H1 (cell line): ENCODE measurements around the gene TRPV2. TPM values are rescaled to one million over a fixed set of nuclear protein-coding genes. Genes with fewer than 3 reads are reported as not detected.

ENCODE experiments used
- CTCF ChIA-PET: fragments of 300-600 bp; sonication (Branson Sonifier 250); formaldehyde crosslinking; loops from one replicate; lab custom pipeline; 2021; ENCODE audit not compliant: partially characterized antibody; lab: Charles Lee
- POLR2A ChIA-PET: fragments of 300-600 bp; sonication (Branson Sonifier 250); formaldehyde crosslinking; loops from one replicate; lab custom pipeline; 2021; ENCODE audit warnings: inconsistent platforms; ENCODE audit not compliant: partially characterized antibody; lab: Charles Lee
- DNase-seq, 2 experiments: peaks; one replicate each; pipeline versions ENCODE4 v3.0.0 to v3.0.0-alpha.2; 2010 to 2022; ENCODE audit warnings: low spot score in 2 of 2, low read depth in 1 of 2, mixed read lengths in 1 of 2
- FAIRE-seq: peaks from 2 replicates; lab custom pipeline; 2011; peaks lifted over from hg19 to GRCh38; lab: Jason Lieb, UNC
- H2AFZ ChIP-seq: 2 replicates; pipeline ENCODE4 v1.8.1; 2012; ENCODE audit warnings: low read length, inconsistent platforms
- H2AK5ac ChIP-seq: 2 replicates; pipeline ENCODE4 v1.6.1; 2013; ENCODE audit warnings: low read depth, low read length
- H2BK120ac ChIP-seq: replicated peaks from 2 replicates; pipeline ENCODE3; 2013; ENCODE audit warnings: low read depth, low read length, inconsistent platforms
- H2BK12ac ChIP-seq: 2 replicates; pipeline ENCODE4 v1.6.1; 2013; ENCODE audit warnings: low read depth, low read length
- H2BK15ac ChIP-seq: 2 replicates; pipeline ENCODE4 v1.6.1; 2013; ENCODE audit warnings: low read length
- H2BK20ac ChIP-seq: 2 replicates; pipeline ENCODE4 v1.6.1; 2013; ENCODE audit warnings: low read length
- H2BK5ac ChIP-seq: 2 replicates; pipeline ENCODE4 v1.6.1; 2013; ENCODE audit warnings: low read depth, low read length
- H3K14ac ChIP-seq: 2 replicates; pipeline ENCODE4 v1.6.1; 2013; ENCODE audit warnings: inconsistent platforms; ENCODE audit not compliant: insufficient read length
- H3K18ac ChIP-seq: 2 replicates; pipeline ENCODE4 v1.6.1; 2013; ENCODE audit warnings: low read length; ENCODE audit errors: extremely low read depth
- H3K23ac ChIP-seq: 2 replicates; pipeline ENCODE4 v1.6.1; 2013; ENCODE audit warnings: inconsistent platforms; ENCODE audit not compliant: insufficient read length
- H3K23me2 ChIP-seq: 2 replicates; pipeline ENCODE4 v1.6.1; 2013; ENCODE audit warnings: low read depth, low read length
- H3K27ac ChIP-seq: 2 replicates; pipeline ENCODE4 v1.6.1; 2011; ENCODE audit warnings: low read depth, low read length, inconsistent platforms
- H3K27me3 ChIP-seq, 4 experiments: replicated peaks in 1 of 4; 1 replicate in 1 of 4; 2 replicates in 3 of 4; pipeline versions ENCODE4 v1.6.1 to v1.8.1; 2011 to 2013; ENCODE audit warnings: low read length in 3 of 4, mild to moderate bottlenecking in 3 of 4, inconsistent platforms in 2 of 4, mixed read lengths in 2 of 4, moderate library complexity in 1 of 4; ENCODE audit not compliant: control insufficient read depth in 3 of 4, insufficient read depth in 3 of 4; ENCODE audit errors: extremely low read depth in 1 of 4
- H3K36me3 ChIP-seq, 4 experiments: 2 replicates each; pipeline versions ENCODE4 v1.6.1 to v1.8.1; 2011 to 2013; ENCODE audit warnings: mild to moderate bottlenecking in 4 of 4, low read length in 3 of 4, moderate library complexity in 2 of 4, control low read depth in 1 of 4, inconsistent platforms in 1 of 4; ENCODE audit not compliant: insufficient read depth in 4 of 4, control insufficient read depth in 2 of 4
- H3K4ac ChIP-seq: replicated peaks from 2 replicates; pipeline ENCODE3; 2013; ENCODE audit warnings: low read length, low read depth, mixed read lengths, inconsistent platforms; ENCODE audit not compliant: insufficient read length
- H3K4me1 ChIP-seq, 4 experiments: replicated peaks in 1 of 4; 1 replicate in 1 of 4; 2 replicates in 3 of 4; pipeline versions ENCODE4 v1.6.1 to v1.8.1; 2011 to 2013; ENCODE audit warnings: low read length in 3 of 4, inconsistent platforms in 2 of 4, mixed read lengths in 1 of 4; ENCODE audit not compliant: insufficient read depth in 4 of 4, control insufficient read depth in 3 of 4
- H3K4me2 ChIP-seq, 2 experiments: 2 replicates each; pipeline versions ENCODE4 v1.6.1 to v1.8.1; 2011 to 2013; ENCODE audit warnings: low read depth in 2 of 2, low read length in 2 of 2, control low read depth in 1 of 2, inconsistent platforms in 1 of 2, mild to moderate bottlenecking in 1 of 2; ENCODE audit not compliant: insufficient read depth in 1 of 2
- H3K4me3 ChIP-seq, 4 experiments: fragments of 200-600, 300-600 bp in 1 of 4; sonication (generic), shearing (Covaris generic), sonication (Bioruptor Twin) in 1 of 4; 2 replicates each; pipeline versions ENCODE4 v1.5.1 to v1.8.1; 2011 to 2016; ENCODE audit warnings: low read length in 4 of 4, low read depth in 3 of 4, control low read depth in 2 of 4, inconsistent platforms in 2 of 4, mild to moderate bottlenecking in 2 of 4, mixed read lengths in 1 of 4, moderate library complexity in 1 of 4; ENCODE audit not compliant: insufficient read depth in 2 of 4; ENCODE audit errors: extremely low read depth in 1 of 4
- H3K56ac ChIP-seq: replicated peaks from 2 replicates; pipeline ENCODE3; 2013; ENCODE audit warnings: low read depth, mild to moderate bottlenecking, mixed read lengths, low read length, inconsistent platforms; ENCODE audit not compliant: insufficient read length
- H3K79me1 ChIP-seq: 2 replicates; pipeline ENCODE4 v1.6.1; 2013; ENCODE audit warnings: low read depth, low read length, control low read depth
- H3K79me2 ChIP-seq, 2 experiments: 2 replicates each; pipeline versions ENCODE4 v1.6.1 to v1.8.1; 2012 to 2013; ENCODE audit warnings: low read length in 2 of 2, mild to moderate bottlenecking in 2 of 2, inconsistent platforms in 1 of 2; ENCODE audit not compliant: insufficient read depth in 2 of 2, control insufficient read depth in 1 of 2
- H3K9ac ChIP-seq, 4 experiments: replicated peaks in 1 of 4; 1 replicate in 1 of 4; 2 replicates in 3 of 4; pipeline versions ENCODE4 v1.6.1 to v1.8.1; 2011 to 2013; ENCODE audit warnings: low read depth in 3 of 4, low read length in 3 of 4, control low read depth in 2 of 4, mild to moderate bottlenecking in 2 of 4, moderate library complexity in 2 of 4, inconsistent platforms in 1 of 4; ENCODE audit errors: extremely low read depth in 1 of 4
- H3K9me3 ChIP-seq, 2 experiments: 2 replicates each; pipeline versions ENCODE4 v1.6.1 to v1.8.1; 2012 to 2013; ENCODE audit warnings: mild to moderate bottlenecking in 2 of 2, moderate library complexity in 2 of 2, control low read depth in 1 of 2, inconsistent platforms in 1 of 2, low read depth in 1 of 2, low read length in 1 of 2, mixed read lengths in 1 of 2; ENCODE audit not compliant: insufficient read depth in 2 of 2
- H4K20me1 ChIP-seq, 2 experiments: replicated peaks in 1 of 2; 2 replicates each; pipeline versions ENCODE3 to v1.8.1; 2011 to 2013; ENCODE audit warnings: inconsistent platforms in 2 of 2, low read length in 2 of 2, mild to moderate bottlenecking in 1 of 2; ENCODE audit not compliant: insufficient read depth in 2 of 2, control insufficient read depth in 1 of 2
- H4K5ac ChIP-seq: 2 replicates; pipeline ENCODE4 v1.6.1; 2013; ENCODE audit warnings: low read length, low read depth, mixed read lengths, inconsistent platforms; ENCODE audit not compliant: insufficient read length
- H4K8ac ChIP-seq: 2 replicates; pipeline ENCODE4 v1.8.0; 2013; ENCODE audit warnings: mild to moderate bottlenecking, moderate library complexity, low read length, inconsistent platforms; ENCODE audit not compliant: insufficient read depth; ENCODE audit errors: extremely low read depth
- H4K91ac ChIP-seq: replicated peaks from 2 replicates; pipeline ENCODE3; 2013; ENCODE audit warnings: low read length, mixed read lengths, inconsistent platforms; ENCODE audit not compliant: insufficient read length
- CBX5 ChIP-seq: fragments of 300-800, 300-1000 bp; sonication (generic); IDR thresholded peaks from 2 replicates; pipeline ENCODE4 v1.7.1; 2016; ENCODE audit warnings: antibody characterized with exemption, low read length, low read depth
- CEBPB ChIP-seq: IDR thresholded peaks from 2 replicates; pipeline ENCODE4 v1.6.1; 2012; ENCODE audit warnings: low read depth, low read length
- EGR1 ChIP-seq: IDR thresholded peaks from 2 replicates; pipeline ENCODE4 v1.6.1; 2011; ENCODE audit warnings: low read depth, low read length, borderline replicate concordance
- JUN ChIP-seq: IDR thresholded peaks from 2 replicates; pipeline ENCODE4 v1.6.1; 2011; ENCODE audit warnings: low read depth, mild to moderate bottlenecking, improper control_type of control experiment, low read length
- NANOG ChIP-seq: IDR thresholded peaks from 2 replicates; pipeline ENCODE4 v1.6.1; 2011; ENCODE audit warnings: low read length, low read depth, mild to moderate bottlenecking, inconsistent platforms; ENCODE audit not compliant: insufficient read depth, poor library complexity, severe bottlenecking
- NRF1 ChIP-seq: IDR thresholded peaks from 2 replicates; pipeline ENCODE4 v1.6.1; 2011; ENCODE audit warnings: mild to moderate bottlenecking, low read depth, low read length, improper control_type of control experiment
- POU5F1 ChIP-seq: IDR thresholded peaks from 2 replicates; pipeline ENCODE4 v1.6.1; 2011; ENCODE audit warnings: low read depth, mild to moderate bottlenecking, low read length, moderate library complexity
- SAP30 ChIP-seq: fragments of 300-600 bp; sonication (generic); IDR thresholded peaks from 2 replicates; pipeline ENCODE4 v1.7.1; 2012; ENCODE audit warnings: low read length, moderate library complexity, mild to moderate bottlenecking, inconsistent platforms; ENCODE audit not compliant: insufficient read depth, insufficient replicate concordance
- SIX5 ChIP-seq: IDR thresholded peaks from 2 replicates; pipeline ENCODE4 v1.6.1; 2011; ENCODE audit warnings: mild to moderate bottlenecking, low read depth, low read length
- SP2 ChIP-seq: IDR thresholded peaks from 2 replicates; pipeline ENCODE4 v1.6.1; 2012; ENCODE audit warnings: mild to moderate bottlenecking, low read length, inconsistent platforms
- TAF1 ChIP-seq: IDR thresholded peaks from 2 replicates; pipeline ENCODE4 v1.6.1; 2011; ENCODE audit warnings: mild to moderate bottlenecking, low read depth, low read length
- TAF7 ChIP-seq: optimal IDR thresholded peaks from 2 replicates; pipeline ENCODE3; 2011; ENCODE audit warnings: low read depth, mild to moderate bottlenecking, inconsistent platforms, low read length, moderate library complexity, borderline replicate concordance
- WGBS, 2 experiments: shearing (Covaris generic) in 1 of 2; methylation state at CpG; one replicate each; pipeline versions ENCODE4 v1.1.6 to v1.1.7; 2013 to 2015; ENCODE audit warnings: low lambda C conversion rate in 2 of 2, mixed read lengths in 2 of 2, inconsistent platforms in 1 of 2, low coverage in 1 of 2, missing lambda C conversion rate in 1 of 2; ENCODE audit not compliant: insufficient replicate concordance in 2 of 2, insufficient coverage in 1 of 2, insufficient read length in 1 of 2; ENCODE audit errors: extremely low coverage in 1 of 2, missing lambda C conversion rate in 1 of 2; 5-methylcytosine and 5-hydroxymethylcytosine counted together
- polyA plus RNA-seq, 7 experiments: library from polyadenylated mRNA; depleted of rRNA in 3 of 7; stranded (reverse) in 5 of 7; unstranded in 2 of 7; fragments of >200 nt in 5 of 7; fragments of 200-250 nt in 2 of 7; gene quantifications; 1 replicate in 5 of 7; 2 replicates in 1 of 7; 4 replicates in 1 of 7; pipeline versions ENCODE4 v1.2.1 to v1.2.3, GENCODE V29; 2011 to 2013; ENCODE audit warnings: missing spikeins in 2 of 7, mixed read lengths in 2 of 7
- total RNA-seq: library from RNA; stranded (reverse); fragmentation: NEBNext Ultra II Directional; extraction: Animal tissue kit (Norgen Biotek cat#: 25700); gene quantifications from 2 replicates; pipeline ENCODE4 v1.2.1, GENCODE V29; 2021

TRPV2 gene
- total and polyA plus RNA-seq, 2 of the 8 experiments (the other 6 are each of a cell fraction or from before 2014, with no cell fraction given): 1.7 to 2.1 TPM

GRCh38 chr17:16425698-16426659 is 10.6 kb downstream of the TRPV2 start:
- H4K91ac ChIP-seq: no peak overlapping the region
- H3K4me3 ChIP-seq: no peak overlapping the region
- no peak overlapping the region for H3K27ac ChIP-seq
- H2AFZ ChIP-seq: no peak overlapping the region
- H4K5ac ChIP-seq: no peak overlapping the region
- H2BK15ac ChIP-seq: no peak overlapping the region
- H3K36me3 ChIP-seq: no peaks in the 10 kb centered on the region
- H4K20me1 ChIP-seq: no peaks in the 10 kb centered on the region
- no peaks in the 10 kb centered on the region; a peak in 1 of 7 replicates for H3K27me3 ChIP-seq
- H3K18ac ChIP-seq: no peak overlapping the region
- H3K14ac ChIP-seq: no peak overlapping the region
- H2BK12ac ChIP-seq: no peak overlapping the region
- CTCF ChIA-PET: interaction anchor here (1.2 to 2.5 kb wide), 4 partner anchors 9 to 63 kb away, joined by 3 to 16 read pairs (median 7); no protein-coding TSS in a partner anchor
- FAIRE-seq (no peak), DNase-seq (no peak)
- H3K4ac ChIP-seq: no peak overlapping the region
- no peak overlapping the region; the same call in 1 of the 2 replicates for H2BK5ac ChIP-seq
- H2BK120ac ChIP-seq: no peak overlapping the region
- H3K79me1 ChIP-seq: no peaks in the 10 kb centered on the region
- POLR2A ChIA-PET: interaction anchor here (1.0 to 6.0 kb wide), 3 partner anchors 13 to 45 kb away, joined by 5 to 75 read pairs (median 11); partner anchors contain the start of gene UBB
- TF ChIP-seq POU5F1 (no peak), NRF1 (no peak), EGR1 (no peak), TAF7 (no peak), CBX5 (no peak), CEBPB (no peak), SIX5 (no peak), SP2 (no peak), NANOG (no peak), JUN (no peak), SAP30 (no peak), TAF1 (no peak)
- no peak overlapping the region for H3K56ac ChIP-seq
- no peak overlapping the region for H3K4me2 ChIP-seq
- H3K23ac ChIP-seq: no peak overlapping the region
- 81% methylated on average over 20 of the region's 20 CpGs; no CpG with 5 or more reads in 1 of the 2 experiments for WGBS, 2 experiments
- no peak overlapping the region for H2AK5ac ChIP-seq
- peak overlapping the region; percentile 45; the same call in 1 of the 2 replicates for H4K8ac ChIP-seq
- H2BK20ac ChIP-seq: no peak overlapping the region
- H3K79me2 ChIP-seq: no peaks in the 10 kb centered on the region
- no peaks in the 10 kb centered on the region for H3K4me1 ChIP-seq
- H3K23me2 ChIP-seq: no peaks in the 10 kb centered on the region
- no peak overlapping the region for H3K9ac ChIP-seq
- H3K9me3 ChIP-seq: no peaks in the 10 kb centered on the region
